GM12875 (cell line): ENCODE results near the gene SEMA4D.

Source experiments
- H3K4me3 ChIP-seq: one replicate; pipeline ENCODE4 v1.5.1; 2011; ENCODE audit warnings: low read depth, low read length, control low read depth
- TF ChIP-seq, protein P1 (sequence below): IDR thresholded peaks from 2 replicates; pipeline ENCODE4 v1.5.1; 2011; ENCODE audit warnings: low read depth, mild to moderate bottlenecking, control low read depth, inconsistent platforms, low read length, moderate library complexity, borderline replicate concordance; ENCODE audit not compliant: insufficient read depth

SEMA4D gene

DNA sequence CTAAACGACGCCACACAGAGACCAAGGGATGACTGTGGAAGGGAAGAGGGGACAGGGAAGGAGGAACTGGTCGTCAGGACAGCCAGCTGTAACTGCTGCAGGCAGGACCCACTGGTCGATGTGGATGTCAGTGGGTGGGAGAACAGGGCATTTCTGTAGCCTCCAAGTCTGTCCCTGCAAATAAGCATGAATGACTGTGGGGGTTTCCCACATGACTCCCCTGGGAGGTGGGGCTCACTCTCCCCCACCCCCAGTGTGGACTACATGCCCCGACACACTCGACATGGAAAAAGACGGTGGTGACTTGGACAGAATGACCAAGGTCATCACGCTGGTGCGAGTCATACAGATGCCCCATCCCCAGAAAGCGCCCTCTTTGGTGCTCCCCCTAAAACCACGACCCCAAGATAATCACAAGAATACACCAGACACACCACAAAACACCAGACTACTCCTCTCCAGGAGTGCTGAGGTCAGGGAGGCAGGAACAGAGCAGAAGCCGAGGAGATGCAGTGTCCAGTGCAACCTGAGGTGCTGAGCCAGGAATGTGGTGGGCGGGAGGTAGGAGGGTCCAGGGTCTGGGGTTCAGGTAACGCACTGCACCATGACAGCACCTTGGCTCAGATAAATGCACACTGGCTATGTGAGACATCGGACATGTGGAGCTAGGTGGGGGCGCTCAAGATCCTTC lies 114.7 kb downstream of the SEMA4D start:
- TF ChIP-seq, protein P1, sequence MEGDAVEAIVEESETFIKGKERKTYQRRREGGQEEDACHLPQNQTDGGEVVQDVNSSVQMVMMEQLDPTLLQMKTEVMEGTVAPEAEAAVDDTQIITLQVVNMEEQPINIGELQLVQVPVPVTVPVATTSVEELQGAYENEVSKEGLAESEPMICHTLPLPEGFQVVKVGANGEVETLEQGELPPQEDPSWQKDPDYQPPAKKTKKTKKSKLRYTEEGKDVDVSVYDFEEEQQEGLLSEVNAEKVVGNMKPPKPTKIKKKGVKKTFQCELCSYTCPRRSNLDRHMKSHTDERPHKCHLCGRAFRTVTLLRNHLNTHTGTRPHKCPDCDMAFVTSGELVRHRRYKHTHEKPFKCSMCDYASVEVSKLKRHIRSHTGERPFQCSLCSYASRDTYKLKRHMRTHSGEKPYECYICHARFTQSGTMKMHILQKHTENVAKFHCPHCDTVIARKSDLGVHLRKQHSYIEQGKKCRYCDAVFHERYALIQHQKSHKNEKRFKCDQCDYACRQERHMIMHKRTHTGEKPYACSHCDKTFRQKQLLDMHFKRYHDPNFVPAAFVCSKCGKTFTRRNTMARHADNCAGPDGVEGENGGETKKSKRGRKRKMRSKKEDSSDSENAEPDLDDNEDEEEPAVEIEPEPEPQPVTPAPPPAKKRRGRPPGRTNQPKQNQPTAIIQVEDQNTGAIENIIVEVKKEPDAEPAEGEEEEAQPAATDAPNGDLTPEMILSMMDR: no peak

DNA sequence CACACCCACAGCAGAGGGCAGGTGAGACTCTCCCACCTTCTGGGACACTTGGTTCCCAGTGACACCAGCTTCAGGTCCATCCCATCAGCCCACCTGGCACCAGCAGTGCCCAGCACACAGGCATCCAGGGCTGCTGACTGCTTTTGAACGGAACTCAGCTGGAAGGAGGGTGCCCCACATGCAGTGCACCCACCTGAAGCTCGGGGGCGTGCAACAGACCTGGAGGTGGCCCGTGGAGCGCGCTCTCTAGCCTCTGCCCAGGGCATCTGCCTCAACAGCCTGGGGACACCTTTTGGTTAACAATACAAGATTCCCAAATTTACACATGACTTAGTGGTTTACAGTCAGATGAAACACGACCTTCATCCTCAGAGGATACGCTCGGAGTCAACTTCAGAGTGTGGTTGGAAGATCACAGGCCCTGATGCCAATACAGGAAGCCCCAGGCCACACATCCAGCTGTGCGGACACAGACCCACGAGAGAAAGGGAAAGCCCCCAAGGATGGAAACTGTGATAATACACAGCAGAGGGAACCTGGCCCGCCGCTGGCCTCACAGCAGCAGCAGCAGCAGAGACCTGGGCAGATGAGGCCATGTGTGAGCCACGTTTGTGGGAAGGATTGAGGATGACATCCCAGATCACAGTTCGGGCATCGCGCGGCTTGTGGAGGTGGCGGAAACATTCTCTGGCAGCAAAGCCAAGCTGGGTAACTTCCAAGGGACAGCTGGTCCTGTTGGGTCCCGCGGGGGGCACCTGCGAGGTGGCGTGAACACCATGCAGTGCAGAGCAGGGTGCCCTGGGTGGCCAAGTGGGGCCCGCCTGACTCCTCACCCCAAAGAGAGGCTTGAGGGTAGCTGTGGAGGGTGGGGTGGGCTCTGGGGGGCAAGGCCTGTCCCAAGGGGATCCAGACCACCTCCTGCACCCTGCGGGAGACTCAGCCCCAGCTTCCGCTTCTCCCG lies 115.6 kb downstream of the SEMA4D start:
- H3K4me3 ChIP-seq: no peak overlapping the region
- TF ChIP-seq, protein P1: no peak

More for the DNA sequence above, 114.7 kb downstream of the SEMA4D start:
- H3K4me3 ChIP-seq: no peak overlapping the region

DNA sequence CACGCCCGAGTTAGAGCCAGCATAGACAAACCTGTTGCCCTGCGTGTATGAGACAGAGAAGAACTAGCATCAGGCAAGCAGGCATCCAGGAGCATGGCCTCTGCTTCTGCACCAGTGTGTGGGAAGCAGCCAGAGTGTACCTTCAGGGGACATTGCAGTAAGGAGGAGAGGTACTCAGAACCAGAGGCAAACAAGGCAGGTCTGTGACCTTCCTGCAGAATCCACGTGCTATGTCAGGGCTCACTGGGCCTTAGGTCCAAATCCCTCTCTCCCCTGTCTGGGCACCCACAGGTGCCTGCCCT lies 116.7 kb downstream of the SEMA4D start:
- no peak overlapping the region for H3K4me3 ChIP-seq
- TF ChIP-seq, protein P1: no peak

DNA sequence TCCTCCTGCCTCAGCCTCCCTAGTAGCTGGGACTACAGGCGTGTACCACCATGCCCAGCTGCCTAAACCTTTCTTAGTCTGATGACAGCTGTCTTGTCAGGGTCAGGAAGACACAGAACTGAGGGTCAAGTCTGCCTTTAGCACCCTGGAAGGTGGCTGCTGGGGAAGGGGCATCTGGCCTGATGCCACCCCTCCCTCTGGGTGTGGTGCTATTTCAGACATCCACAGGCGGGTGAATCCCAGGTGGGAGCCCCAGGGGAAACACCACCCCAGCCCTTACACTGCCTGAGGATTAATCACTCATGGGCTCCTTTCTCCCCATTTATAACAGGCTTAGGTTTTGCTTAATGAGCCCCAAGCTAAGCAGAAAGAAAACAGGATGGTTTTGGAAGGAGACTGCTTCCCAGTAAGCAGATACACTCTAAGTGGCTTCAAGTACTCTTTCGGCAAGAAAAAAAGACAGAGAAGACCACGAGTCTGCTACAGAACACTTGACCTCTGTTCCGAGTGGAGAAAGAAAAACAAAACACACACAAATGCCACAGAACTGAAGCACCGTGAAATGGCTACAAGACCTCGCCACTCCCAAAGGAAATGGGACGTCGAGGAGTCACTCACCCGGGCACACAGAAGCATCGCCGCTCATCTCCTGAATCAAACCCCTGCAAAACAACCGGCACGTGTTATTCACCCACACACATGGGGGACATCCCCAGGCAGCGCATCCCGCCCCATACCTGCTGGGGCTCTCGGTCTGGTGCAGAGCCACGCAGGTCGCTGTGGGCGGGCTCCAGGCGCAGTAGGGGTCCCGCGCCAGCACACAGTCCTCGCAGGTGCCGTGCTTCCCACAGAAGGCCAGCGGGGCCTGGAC lies 117.2 kb downstream of the SEMA4D start:
- no peak overlapping the region for H3K4me3 ChIP-seq
- TF ChIP-seq, protein P1: no peak

DNA sequence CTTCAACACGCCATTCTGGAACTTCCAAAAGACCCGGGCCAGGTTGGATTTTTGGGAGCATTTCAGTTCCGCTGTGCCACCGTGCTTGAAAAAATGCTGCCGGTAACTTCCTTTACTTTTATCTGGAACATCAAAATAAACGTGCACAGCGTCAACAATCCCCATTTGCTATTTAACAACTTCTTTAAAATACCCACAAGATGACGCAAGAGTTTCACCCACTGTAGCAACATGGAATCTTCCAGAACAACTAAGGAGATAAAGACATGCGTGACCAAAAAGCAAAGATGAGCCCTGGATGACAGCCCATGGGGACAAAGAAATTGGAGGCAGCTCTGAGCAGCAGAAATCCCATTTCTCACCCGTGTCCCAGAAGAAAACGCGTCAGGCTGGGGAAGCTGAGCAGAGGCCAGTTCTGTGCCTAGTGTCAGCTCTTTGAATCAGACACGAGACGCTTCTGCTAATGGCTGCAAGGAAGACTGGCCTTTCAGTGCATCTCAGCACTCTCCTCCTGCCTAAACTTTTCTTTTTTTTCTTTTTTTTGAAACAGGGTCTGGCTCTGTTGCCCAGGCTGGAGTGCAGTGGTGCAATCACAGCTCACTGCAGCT lies 118.3 kb downstream of the SEMA4D start:
- H3K4me3 ChIP-seq: no peak overlapping the region
- TF ChIP-seq, protein P1: no peak

DNA sequence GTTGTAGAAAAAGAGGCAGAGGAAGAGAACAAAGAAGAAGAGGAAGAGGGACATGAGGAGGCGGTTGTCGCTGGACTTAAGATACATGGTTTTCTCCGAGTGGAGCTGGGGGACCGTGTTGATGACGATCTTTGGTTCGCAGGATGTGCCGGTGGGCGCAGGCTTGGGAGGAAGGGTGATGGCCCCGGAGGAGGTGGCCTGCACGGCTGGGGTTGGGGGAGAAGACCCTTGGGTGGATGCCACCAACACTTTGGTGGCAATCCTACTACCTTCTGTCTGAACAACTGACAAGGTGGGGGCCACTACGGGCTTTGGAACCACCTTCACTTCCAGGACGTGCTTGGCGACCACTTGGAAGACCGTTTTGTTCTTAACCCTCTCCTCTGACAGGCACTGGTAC lies 118.9 kb downstream of the SEMA4D start:
- no peak overlapping the region for H3K4me3 ChIP-seq
- TF ChIP-seq, protein P1: no peak
